Neural progenitor cell (in vitro differentiated cells): Measurements from ENCODE around the gene PTX4.

Experiments used
- CTCF ChIP-seq: fragments of 200-600 bp; sonication (generic); IDR thresholded peaks from 2 replicates; pipeline ENCODE4 v1.5.1; 2017; ENCODE audit warnings: antibody characterized with exemption, mild to moderate bottlenecking
- EZH2 ChIP-seq: fragments of 200-600 bp; sonication (generic); IDR thresholded peaks from 2 replicates; pipeline ENCODE4 v1.6.1; 2017; ENCODE audit warnings: antibody characterized with exemption, mild to moderate bottlenecking, moderate library complexity

GRCh38 chr16:1453316-1453715 is 35.4 kb downstream of the PTX4 start:
- no peak for TF ChIP-seq CTCF
- no peak for TF ChIP-seq EZH2
